GM19351 (cell line): ENCODE results near the gene SLITRK5.

Experiments
- ATAC-seq: cut with Tn5 transposase; IDR thresholded peaks from one replicate; pipeline ENCODE4 v1.9.1; 2021; ENCODE audit warnings: mild to moderate bottlenecking, moderate library complexity; ENCODE audit not compliant: unreplicated experiment

SLITRK5 gene, protein sequence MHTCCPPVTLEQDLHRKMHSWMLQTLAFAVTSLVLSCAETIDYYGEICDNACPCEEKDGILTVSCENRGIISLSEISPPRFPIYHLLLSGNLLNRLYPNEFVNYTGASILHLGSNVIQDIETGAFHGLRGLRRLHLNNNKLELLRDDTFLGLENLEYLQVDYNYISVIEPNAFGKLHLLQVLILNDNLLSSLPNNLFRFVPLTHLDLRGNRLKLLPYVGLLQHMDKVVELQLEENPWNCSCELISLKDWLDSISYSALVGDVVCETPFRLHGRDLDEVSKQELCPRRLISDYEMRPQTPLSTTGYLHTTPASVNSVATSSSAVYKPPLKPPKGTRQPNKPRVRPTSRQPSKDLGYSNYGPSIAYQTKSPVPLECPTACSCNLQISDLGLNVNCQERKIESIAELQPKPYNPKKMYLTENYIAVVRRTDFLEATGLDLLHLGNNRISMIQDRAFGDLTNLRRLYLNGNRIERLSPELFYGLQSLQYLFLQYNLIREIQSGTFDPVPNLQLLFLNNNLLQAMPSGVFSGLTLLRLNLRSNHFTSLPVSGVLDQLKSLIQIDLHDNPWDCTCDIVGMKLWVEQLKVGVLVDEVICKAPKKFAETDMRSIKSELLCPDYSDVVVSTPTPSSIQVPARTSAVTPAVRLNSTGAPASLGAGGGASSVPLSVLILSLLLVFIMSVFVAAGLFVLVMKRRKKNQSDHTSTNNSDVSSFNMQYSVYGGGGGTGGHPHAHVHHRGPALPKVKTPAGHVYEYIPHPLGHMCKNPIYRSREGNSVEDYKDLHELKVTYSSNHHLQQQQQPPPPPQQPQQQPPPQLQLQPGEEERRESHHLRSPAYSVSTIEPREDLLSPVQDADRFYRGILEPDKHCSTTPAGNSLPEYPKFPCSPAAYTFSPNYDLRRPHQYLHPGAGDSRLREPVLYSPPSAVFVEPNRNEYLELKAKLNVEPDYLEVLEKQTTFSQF

DNA sequence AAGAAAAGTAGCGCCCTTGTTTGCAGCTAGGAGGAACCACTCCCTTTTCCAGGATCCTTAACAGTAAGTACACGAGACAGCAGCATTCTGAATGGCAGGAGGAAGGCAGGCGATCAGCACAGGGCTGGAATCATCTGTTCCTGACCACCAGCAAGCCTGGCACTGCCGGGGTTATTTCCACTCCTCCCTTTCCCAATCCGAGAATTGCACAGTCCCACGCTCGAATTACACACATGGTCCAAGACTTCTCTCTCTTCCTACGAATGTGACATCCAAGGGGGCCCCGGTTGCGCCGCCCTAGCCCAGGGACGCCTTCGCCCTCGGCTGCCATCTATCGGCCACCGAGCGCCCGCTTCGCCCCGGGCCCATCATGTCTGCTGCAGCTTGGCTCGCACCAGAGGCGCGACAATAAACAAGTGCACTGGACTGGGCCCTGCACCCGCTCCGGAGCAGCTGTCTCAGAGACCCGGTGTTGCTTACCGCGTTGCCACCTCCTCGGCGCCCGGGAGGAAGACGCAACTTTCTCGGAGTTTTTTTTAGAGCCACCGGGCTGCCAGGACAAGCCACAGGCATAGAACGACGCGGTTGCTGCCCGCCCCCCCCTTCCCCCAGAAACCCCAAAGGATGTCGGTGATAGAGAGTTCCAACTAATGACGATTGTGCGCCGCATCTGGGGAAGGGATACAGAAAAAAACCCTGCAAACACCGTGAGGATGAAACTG is at the start of gene SLITRK5:
Gene SLITRK5, plus strand, starts transcription at position 341 of the 722 bp plus-strand sequence. CDS start 4,018 bp downstream, outside the sequence.
- peak; percentile 91 for ATAC-seq

DNA sequence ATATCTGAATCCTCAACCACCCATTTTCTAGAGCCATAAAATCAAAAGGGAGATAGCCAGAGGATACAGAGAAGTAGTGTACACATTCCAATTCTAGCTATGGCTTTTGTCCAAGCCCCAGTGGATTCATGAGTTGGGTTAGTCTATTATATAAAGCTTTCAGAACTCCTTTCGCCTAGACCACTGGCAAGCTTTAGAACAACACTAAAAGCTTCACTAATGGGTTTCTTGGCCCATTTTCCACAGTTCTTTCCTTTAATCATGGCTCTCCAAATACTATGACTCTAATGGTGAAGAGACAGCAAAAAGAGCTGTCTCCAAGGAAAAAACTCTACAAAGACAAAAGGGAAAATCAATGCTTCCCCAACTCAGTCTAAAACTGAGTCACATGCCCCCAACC is 48.2 kb upstream of the SLITRK5 start:
- no peak for ATAC-seq

DNA sequence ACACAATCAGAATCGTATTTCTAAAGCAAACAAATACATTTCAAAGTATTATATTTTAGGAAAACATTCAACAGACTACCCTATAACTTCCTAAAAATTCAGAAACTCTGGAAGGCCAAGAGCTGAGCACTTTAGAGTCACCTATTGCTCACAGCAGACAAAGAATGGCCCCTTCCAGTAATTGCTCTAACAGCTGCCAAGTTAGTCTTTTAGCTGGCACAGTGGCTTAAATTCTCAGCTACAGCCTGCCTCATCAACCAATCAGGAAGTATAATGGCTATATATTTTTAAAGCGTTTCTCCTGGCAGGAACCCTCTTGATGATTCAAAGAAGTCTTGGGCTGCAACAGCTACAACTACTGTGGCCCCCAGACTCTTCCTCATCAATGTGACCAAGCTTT is 14.9 kb upstream of the SLITRK5 start:
- no peak for ATAC-seq

DNA sequence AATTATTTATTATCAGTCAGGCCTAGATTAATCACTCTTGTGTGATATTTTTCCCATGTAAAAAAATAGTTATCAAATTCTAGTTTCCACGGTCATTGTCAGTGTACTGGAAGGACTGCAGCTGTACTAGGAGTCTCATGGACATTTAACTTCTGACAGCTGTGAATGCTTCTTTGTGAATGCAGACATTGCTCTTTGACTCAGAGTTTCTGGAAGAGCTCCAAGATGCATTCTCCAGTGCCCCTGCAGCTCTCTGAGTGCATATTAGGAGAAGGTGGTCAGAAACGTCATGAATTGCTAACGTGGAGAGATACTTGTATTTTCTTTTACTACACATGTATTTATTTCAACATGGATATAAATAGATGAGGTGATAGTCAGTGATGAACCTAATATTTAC is 9.7 kb upstream of the SLITRK5 start:
- ATAC-seq: no peak

DNA sequence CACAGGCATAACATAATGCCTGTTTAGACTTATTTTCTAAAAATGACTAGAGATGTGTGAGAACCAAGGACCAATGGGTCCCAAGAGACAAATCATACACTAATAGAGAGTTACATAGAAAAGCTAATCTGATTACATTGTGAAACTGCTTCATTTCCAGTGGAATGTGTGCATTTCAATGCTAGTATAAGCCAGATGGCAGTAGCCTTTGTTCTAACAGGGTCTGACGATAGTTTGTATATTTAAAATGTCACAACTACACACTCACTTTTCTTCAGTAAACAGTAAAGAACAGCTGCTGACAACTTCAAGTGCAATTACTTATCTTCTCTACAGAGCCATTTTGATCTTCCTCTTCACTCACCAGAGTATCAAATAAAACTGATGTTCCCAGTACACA is 4.3 kb upstream of the SLITRK5 start:
- no peak for ATAC-seq

DNA sequence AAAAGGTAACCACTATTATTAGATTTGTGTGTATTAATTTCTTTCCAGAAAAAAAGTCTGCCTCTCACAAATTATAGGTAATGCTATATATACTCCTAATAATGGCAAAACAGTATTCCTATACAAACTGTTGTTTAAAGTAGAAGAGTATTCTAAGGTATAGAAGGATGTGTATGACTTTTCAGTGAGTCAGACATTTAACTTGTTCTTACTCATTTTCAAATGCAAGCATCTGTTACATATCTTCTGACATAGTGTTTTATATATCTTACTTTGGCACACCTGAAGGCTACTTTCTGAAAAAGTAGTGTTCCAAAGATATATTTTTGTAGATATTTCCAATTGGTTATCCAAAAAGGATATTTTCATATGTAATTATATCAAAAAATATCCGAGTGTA is 3.5 kb upstream of the SLITRK5 start:
- ATAC-seq: no peak

DNA sequence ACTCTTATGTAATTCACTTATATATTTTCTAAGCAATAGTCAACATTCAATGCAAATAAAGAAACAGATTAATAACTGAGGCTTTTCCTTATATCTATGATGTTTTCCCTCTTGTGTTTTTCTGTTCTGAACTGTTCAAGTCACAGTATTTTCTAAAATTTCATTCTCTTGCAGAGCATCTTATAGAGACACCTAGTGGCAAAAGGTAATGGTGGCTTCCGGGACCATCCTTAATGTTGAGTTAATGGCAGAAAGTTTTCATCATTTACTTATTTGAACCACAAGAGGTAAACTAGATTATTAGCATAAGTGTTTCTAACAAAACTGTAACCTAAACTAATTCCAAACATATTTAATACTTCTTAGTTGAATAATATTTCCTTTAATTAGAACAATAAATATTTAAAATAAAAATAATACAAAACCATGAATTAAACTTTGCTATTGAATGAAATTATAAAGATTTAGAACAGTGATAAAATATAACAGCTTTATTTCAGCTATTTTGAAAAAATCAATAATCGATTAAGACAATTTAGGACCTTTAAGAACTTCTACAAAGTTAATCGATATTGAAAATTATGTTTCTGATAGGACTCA is 1.7 kb upstream of the SLITRK5 start:
- ATAC-seq: peak; percentile 59

DNA sequence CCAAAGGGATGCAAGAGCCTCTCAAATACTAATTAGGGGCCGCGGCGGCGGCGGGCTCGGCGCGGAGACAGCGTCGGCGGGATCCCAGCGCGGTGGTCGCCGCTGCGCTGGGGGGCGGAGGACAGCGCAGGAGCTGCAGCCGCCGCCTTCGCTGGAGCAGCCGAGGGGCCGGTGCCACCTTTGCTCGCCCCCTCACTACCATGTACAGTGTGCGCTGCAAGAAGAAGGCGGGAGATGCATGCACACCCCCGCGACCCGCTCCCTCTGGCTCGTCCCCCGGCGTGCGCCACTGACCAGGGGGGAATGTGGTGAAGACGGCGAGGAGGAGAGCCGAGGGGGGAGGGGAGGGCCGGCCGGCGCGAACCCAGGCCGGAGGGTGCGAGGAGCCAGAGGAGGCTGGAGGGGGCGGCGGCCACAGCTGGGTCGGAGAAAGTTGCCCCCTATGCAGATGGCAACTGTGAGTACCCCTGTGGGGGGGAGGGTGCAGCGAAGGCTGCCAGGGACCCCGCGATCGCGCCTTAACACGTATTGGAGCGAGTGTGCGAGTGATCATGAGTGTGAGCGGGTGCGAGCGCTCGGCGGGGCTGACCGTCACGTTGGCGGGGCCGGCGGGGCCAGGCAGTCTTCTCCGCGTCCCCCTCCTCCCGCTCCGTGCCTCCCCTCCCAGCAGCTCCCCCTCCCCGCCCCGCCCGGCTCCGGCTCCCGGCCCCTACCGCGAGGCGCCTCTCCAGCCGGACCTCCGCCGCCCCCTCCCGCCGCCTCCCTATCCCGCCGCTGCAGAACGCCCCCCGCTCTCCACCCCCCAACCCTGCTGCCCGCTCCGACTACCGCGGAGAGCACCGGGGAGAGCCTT is 808 bp downstream of the SLITRK5 start:
- no peak for ATAC-seq

DNA sequence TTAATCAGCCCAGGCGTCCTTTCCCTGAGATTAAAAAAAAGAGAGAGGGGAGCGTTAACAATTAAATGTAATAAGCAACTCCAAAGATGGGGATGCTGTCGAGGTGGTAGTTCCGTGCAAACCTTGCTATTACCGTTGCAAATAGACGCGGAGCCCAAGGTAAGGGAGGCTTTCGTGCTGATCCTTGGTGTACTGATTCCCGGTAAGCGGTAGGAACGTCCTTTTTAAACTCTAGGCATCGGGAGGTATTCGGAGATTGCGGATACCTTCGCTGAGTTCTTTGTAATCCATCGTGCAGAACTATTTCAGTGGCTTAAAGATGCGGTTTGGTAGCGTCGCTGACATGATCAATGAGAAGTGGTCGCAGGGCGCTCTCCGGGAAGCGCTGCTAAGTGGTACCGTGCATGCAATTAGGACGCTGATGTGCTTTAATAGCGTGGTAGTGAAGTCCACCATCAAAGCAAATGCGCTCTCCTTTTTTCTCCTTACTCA is 3.1 kb downstream of the SLITRK5 start:
- ATAC-seq: no peak

DNA sequence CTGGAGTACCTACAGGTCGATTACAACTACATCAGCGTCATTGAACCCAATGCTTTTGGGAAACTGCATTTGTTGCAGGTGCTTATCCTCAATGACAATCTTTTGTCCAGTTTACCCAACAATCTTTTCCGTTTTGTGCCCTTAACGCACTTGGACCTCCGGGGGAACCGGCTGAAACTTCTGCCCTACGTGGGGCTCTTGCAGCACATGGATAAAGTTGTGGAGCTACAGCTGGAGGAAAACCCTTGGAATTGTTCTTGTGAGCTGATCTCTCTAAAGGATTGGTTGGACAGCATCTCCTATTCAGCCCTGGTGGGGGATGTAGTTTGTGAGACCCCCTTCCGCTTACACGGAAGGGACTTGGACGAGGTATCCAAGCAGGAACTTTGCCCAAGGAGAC is 4.7 kb downstream of the SLITRK5 start:
- ATAC-seq: no peak

DNA sequence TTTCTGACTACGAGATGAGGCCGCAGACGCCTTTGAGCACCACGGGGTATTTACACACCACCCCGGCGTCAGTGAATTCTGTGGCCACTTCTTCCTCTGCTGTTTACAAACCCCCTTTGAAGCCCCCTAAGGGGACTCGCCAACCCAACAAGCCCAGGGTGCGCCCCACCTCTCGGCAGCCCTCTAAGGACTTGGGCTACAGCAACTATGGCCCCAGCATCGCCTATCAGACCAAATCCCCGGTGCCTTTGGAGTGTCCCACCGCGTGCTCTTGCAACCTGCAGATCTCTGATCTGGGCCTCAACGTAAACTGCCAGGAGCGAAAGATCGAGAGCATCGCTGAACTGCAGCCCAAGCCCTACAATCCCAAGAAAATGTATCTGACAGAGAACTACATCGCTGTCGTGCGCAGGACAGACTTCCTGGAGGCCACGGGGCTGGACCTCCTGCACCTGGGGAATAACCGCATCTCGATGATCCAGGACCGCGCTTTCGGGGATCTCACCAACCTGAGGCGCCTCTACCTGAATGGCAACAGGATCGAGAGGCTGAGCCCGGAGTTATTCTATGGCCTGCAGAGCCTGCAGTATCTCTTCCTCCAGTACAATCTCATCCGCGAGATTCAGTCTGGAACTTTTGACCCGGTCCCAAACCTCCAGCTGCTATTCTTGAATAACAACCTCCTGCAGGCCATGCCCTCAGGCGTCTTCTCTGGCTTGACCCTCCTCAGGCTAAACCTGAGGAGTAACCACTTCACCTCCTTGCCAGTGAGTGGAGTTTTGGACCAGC is 5.3 kb downstream of the SLITRK5 start:
- no peak for ATAC-seq

DNA sequence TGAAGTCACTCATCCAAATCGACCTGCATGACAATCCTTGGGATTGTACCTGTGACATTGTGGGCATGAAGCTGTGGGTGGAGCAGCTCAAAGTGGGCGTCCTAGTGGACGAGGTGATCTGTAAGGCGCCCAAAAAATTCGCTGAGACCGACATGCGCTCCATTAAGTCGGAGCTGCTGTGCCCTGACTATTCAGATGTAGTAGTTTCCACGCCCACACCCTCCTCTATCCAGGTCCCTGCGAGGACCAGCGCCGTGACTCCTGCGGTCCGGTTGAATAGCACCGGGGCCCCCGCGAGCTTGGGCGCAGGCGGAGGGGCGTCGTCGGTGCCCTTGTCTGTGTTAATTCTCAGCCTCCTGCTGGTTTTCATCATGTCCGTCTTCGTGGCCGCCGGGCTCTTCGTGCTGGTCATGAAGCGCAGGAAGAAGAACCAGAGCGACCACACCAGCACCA is 5.9 kb downstream of the SLITRK5 start:
- no peak for ATAC-seq

DNA sequence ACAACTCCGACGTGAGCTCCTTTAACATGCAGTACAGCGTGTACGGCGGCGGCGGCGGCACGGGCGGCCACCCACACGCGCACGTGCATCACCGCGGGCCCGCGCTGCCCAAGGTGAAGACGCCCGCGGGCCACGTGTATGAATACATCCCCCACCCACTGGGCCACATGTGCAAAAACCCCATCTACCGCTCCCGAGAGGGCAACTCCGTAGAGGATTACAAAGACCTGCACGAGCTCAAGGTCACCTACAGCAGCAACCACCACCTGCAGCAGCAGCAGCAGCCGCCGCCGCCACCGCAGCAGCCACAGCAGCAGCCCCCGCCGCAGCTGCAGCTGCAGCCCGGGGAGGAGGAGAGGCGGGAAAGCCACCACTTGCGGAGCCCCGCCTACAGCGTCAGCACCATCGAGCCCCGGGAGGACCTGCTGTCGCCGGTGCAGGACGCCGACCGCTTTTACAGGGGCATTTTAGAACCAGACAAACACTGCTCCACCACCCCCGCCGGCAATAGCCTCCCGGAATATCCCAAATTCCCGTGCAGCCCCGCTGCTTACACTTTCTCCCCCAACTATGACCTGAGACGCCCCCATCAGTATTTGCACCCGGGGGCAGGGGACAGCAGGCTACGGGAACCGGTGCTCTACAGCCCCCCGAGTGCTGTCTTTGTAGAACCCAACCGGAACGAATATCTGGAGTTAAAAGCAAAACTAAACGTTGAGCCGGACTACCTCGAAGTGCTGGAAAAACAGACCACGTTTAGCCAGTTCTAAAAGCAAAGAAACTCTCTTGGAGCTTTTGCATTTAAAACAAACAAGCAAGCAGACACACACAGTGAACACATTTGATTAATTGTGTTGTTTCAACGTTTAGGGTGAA is 6.6 kb downstream of the SLITRK5 start:
- ATAC-seq: no peak

DNA sequence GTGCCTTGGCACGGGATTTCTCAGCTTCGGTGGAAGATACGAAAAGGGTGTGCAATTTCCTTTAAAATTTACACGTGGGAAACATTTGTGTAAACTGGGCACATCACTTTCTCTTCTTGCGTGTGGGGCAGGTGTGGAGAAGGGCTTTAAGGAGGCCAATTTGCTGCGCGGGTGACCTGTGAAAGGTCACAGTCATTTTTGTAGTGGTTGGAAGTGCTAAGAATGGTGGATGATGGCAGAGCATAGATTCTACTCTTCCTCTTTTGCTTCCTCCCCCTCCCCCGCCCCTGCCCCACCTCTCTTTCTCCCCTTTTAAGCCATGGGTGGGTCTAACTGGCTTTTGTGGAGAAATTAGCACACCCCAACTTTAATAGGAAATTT is 7.2 kb downstream of the SLITRK5 start:
- ATAC-seq: no peak

DNA sequence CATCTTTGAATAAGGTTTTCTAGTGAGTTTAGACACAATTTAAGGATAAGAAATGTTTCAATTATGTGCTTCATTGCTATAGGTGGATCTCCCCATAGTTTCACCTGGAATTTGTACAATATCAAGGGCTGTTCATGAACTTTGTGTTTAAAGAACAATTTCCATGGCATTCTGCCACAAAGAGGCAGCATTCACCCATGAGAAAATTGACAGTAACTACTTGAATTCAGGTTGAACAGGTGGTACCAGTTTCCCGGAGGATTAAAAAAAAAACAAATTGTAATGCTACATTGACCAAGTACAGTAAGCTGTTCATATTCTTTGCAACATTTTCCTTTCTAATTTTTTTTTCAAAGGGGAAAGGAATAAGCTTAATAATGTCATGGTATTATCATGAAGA is 9.1 kb downstream of the SLITRK5 start:
- ATAC-seq: no peak

DNA sequence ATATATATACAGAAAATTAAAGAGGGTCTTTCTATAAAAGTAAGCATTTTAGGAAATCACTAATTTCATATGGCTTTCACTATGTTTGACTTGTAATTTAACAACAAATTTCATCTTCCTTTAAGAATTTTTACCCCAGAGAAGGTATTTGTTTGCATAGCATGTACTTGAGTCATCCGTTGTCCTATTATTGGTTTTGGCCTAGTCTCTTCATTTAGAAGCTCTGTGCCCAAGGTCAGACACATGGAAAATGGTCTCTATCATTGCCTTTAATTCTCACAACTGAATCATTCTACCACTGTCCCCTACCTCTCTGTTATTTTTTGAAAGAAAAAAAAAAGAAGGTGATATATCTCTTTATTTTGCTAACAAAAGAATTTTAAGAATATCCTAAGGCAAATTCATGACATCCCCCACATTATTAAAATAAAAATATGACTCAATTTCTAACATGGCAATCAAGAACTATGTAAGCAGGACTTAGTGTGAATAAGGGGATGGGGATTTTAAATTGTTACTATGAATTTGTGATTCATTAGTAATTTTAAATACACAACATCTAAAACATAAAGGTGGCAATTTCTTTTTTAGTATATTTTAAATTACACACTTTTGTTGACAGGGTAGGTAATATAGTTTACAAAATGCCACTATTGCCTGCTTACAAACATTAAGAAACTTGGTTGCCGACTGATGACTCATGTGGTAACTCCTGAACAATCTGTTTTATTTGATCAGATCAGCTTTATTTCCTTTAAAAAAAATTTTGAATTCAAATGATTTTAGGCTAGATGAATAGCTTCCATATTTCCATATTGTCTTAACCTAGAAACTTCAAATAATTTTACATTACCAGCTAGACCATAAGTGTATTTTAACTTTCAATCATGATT is 13.9 kb downstream of the SLITRK5 start:
- ATAC-seq: no peak

DNA sequence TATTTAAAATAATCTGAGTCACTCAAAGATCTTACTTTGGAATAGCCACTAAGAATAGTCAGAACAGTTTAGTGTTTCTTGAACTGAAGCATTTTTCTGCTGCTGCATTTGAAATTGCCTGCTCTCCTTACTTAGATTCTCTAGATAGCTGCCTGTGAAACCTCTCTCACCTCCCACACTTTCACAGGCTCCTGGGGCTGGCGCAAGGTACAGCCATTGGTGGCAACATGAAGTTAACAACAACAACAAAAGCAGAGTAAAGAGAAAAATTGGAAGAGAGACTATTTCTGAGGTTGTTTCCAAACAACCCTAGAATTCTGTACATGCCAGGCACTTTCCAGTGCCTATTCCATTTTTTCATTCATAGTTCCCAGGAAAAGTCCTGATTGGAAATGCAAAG is 25.3 kb downstream of the SLITRK5 start:
- ATAC-seq: no peak
